Left colon (tissue), 2 donors: ENCODE results near the gene DHRS7C. TPM values are rescaled to one million over a fixed set of nuclear protein-coding genes. Genes with fewer than 3 reads are reported as not detected.

Experiments used
- ATAC-seq: fragments of 200-7000 bp; cut with Tn5 transposase; one replicate; pipeline ENCODE4 v1.9.1; 2020; ENCODE audit warnings: mild to moderate bottlenecking, moderate library complexity
- DNase-seq, 2 donors: peaks; one replicate each; pipeline ENCODE4 v3.0.0-alpha.2; 2020
- intact Hi-C, 2 donors: fragments of 100-400 bp; cut with DNase I in 1 of 2; cut with micrococcal nuclease in 1 of 2; formaldehyde crosslinking; loops; one replicate each; pipeline versions ENCODE4 v1.11.2 to v1.14.0; 2022; cut with DNase I, micrococcal nuclease
- total RNA-seq, 2 donors: library from RNA; stranded (reverse); fragmentation: NEBNext Ultra II Directional; extraction: Animal tissue kit (Norgen Biotek cat#: 25700); gene quantifications; one replicate each; pipeline ENCODE4 v1.2.1, GENCODE V29; 2021
- donor health status: DM: no; HTN: no; CAD: no.
- donor health status: DM: yes; HTN: yes; CAD: no.

The DHRS7C gene
- total RNA-seq, 2 donors from 2014 or later = 0.31 to 0.36 TPM

GRCh38 chr17:9771465-9771864 lies 19.9 kb downstream of the DHRS7C start:
- DNase-seq (no peak), ATAC-seq (no peak)
- intact Hi-C loops = no loop called here

GRCh38 chr17:9769036-9769695 lies 22.2 kb downstream of the DHRS7C start:
- DNase-seq (no peak), ATAC-seq (no peak)
- intact Hi-C loops = no loop called here

- intact Hi-C loops = no loop called here
- DNase-seq (no peak), ATAC-seq (peak; percentile 41)
Measured at GRCh38 chr17:9768381-9768934, 22.9 kb downstream of the DHRS7C start.

- intact Hi-C loops = no loop called here
- ATAC-seq (no peak), DNase-seq (no peak)
Measured at GRCh38 chr17:9767432-9767991, 23.9 kb downstream of the DHRS7C start.

- DNase-seq (no peak), ATAC-seq (no peak)
- intact Hi-C loops = no loop called here
Measured at GRCh38 chr17:9766970-9767369, 24.4 kb downstream of the DHRS7C start.

GRCh38 chr17:9765322-9765721 lies 26.1 kb downstream of the DHRS7C start:
- DNase-seq = no peak
- intact Hi-C loops = no loop called here
- no peak for ATAC-seq

- no peak for DNase-seq
- ATAC-seq = no peak
- intact Hi-C loops = no loop called here
Measured at GRCh38 chr17:9763643-9764042, 27.7 kb downstream of the DHRS7C start.

- DNase-seq (no peak), ATAC-seq (no peak)
- intact Hi-C loops = no loop called here
Measured at GRCh38 chr17:9760266-9760665, 31.1 kb downstream of the DHRS7C start.

GRCh38 chr17:9755083-9755482 lies 36.3 kb downstream of the DHRS7C start:
- ATAC-seq = no peak
- intact Hi-C loops = no loop called here
- no peak for DNase-seq

GRCh38 chr17:9750524-9750923 lies 40.9 kb downstream of the DHRS7C start:
- ATAC-seq = no peak
- intact Hi-C loops = no loop called here

GRCh38 chr17:9729735-9730420 lies 61.5 kb downstream of the DHRS7C start:
- no peak for DNase-seq
- no peak for ATAC-seq
- intact Hi-C loops = no loop called here

More at GRCh38 chr17:9750524-9750923, 40.9 kb downstream of the DHRS7C start:
- DNase-seq = no peak

- intact Hi-C loops = no loop called here
- ATAC-seq (peak; percentile 67), DNase-seq (no peak)
Measured at GRCh38 chr17:9729034-9729650, 62.2 kb downstream of the DHRS7C start.

GRCh38 chr17:9728564-9728963 lies 62.8 kb downstream of the DHRS7C start:
- DNase-seq (no peak), ATAC-seq (peak; percentile 22)
- intact Hi-C loops = no loop called here

- no peak for DNase-seq
- intact Hi-C loops = no loop called here
- ATAC-seq = peak; percentile 5
Measured at GRCh38 chr17:9728005-9728404, 63.4 kb downstream of the DHRS7C start.

GRCh38 chr17:9726291-9726690 lies 65.1 kb downstream of the DHRS7C start:
- no peak for ATAC-seq
- no peak for DNase-seq
- intact Hi-C loops = no loop called here

- DNase-seq = no peak
- intact Hi-C loops = no loop called here
- no peak for ATAC-seq
Measured at GRCh38 chr17:9725575-9725974, 65.8 kb downstream of the DHRS7C start.
